DMS153 treated with DMSO at 0.1 percent for 48 hours (cell line): ENCODE results near the gene CRIP2.

Experiments
- DNase-seq: peaks from one replicate; lab custom pipeline; 2025; ENCODE audit not compliant: unreplicated experiment; lab: John Stamatoyannopoulos, UW

The CRIP2 gene

GRCh38 chr14:105487449-105487985, 12.9 kb downstream of the CRIP2 start:
- no peak for DNase-seq

GRCh38 chr14:105487986-105488777, 13.6 kb downstream of the CRIP2 start:
- no peak for DNase-seq

GRCh38 chr14:105488781-105489541, 14.3 kb downstream of the CRIP2 start:
- no peak for DNase-seq

- no peak for DNase-seq
Observed at GRCh38 chr14:105489542-105490266, 15.1 kb downstream of the CRIP2 start.

- DNase-seq = no peak
Observed at GRCh38 chr14:105490267-105490571, 15.6 kb downstream of the CRIP2 start.

- peak; percentile 86 for DNase-seq
Observed at GRCh38 chr14:105490572-105491365, 16.1 kb downstream of the CRIP2 start, which contains the start of gene TEDC1. Gene TEDC1, plus strand, starts transcription at chr14:105491246. Its CDS starts 130 bp downstream, at chr14:105491376.

GRCh38 chr14:105491366-105491973, 16.8 kb downstream of the CRIP2 start:
- DNase-seq = peak; percentile 20

GRCh38 chr14:105492031-105492970, 17.7 kb downstream of the CRIP2 start:
- no peak for DNase-seq

- no peak for DNase-seq
Observed at GRCh38 chr14:105492971-105493871, 18.6 kb downstream of the CRIP2 start.

- DNase-seq = no peak
Observed at GRCh38 chr14:105493921-105494605, 19.4 kb downstream of the CRIP2 start.

GRCh38 chr14:105494606-105494929, 19.9 kb downstream of the CRIP2 start:
- no peak for DNase-seq

GRCh38 chr14:105495101-105495989, 20.7 kb downstream of the CRIP2 start:
- DNase-seq = no peak

- no peak for DNase-seq
Observed at GRCh38 chr14:105495990-105496830, 21.6 kb downstream of the CRIP2 start.

GRCh38 chr14:105496831-105497591, 22.4 kb downstream of the CRIP2 start:
- no peak for DNase-seq
